HEK293T (cell line): ENCODE results near the gene CAMK1D.

Source experiments
- BHLHE40 ChIP-seq: fragments of 450-650 bp; IDR thresholded peaks from 2 replicates; pipeline ENCODE4 v1.6.1; 2016; ENCODE audit warnings: mild to moderate bottlenecking, moderate library complexity, borderline replicate concordance
- FOXK2 ChIP-seq: fragments of 450-650 bp; IDR thresholded peaks from 2 replicates; pipeline ENCODE4 v1.6.1; 2016; ENCODE audit warnings: mild to moderate bottlenecking
- HDGF ChIP-seq: fragments of 450-650 bp; IDR thresholded peaks from 2 replicates; pipeline ENCODE4 v1.6.1; 2017; ENCODE audit warnings: antibody characterized with exemption, borderline replicate concordance

GRCh38 chr10:12500381-12501303, 151.3 kb downstream of the CAMK1D start:
- TF ChIP-seq BHLHE40 (no peak), FOXK2 (no peak), HDGF (no peak)
